Activated CD4-positive, alpha-beta T cell treated with anti-CD3 and anti-CD28 coated beads for 24 hours (primary cell): Measurements from ENCODE around the gene FAM236D.
"Not testable (repeated sequence)": the region's sequence is repeated elsewhere in the genome, so short reads cannot be mapped to it uniquely, and the experiment has no call there.

Source experiments
- DNase-seq, 2 donors: peaks; one replicate each; pipeline ENCODE4 v3.0.0-alpha.2; 2020; ENCODE audit warnings: low read depth in 2 of 2

FAM236D gene

GRCh38 chrX:72808110-72808509, at the start of gene FAM236D:
Gene FAM236D, minus strand, starts transcription at chrX:72808210. Its CDS starts 100 bp downstream, at chrX:72808110.
- DNase-seq, result not testable (repeated sequence)

- DNase-seq, result not testable (repeated sequence)
Measured at GRCh38 chrX:72837532-72837931, 29.5 kb upstream of the FAM236D start.

GRCh38 chrX:72830701-72831100, 22.7 kb upstream of the FAM236D start:
- DNase-seq, result not testable (repeated sequence)

- not testable (repeated sequence) for DNase-seq
Measured at GRCh38 chrX:72790390-72790789, 17.6 kb downstream of the FAM236D start.

GRCh38 chrX:72788142-72788541, 19.9 kb downstream of the FAM236D start:
- not testable (repeated sequence) for DNase-seq

GRCh38 chrX:72783964-72784363, 24.0 kb downstream of the FAM236D start:
- DNase-seq, result not testable (repeated sequence)

GRCh38 chrX:72783365-72783936, 24.6 kb downstream of the FAM236D start:
- not testable (repeated sequence) for DNase-seq

- DNase-seq, result not testable (repeated sequence)
Measured at GRCh38 chrX:72782560-72782959, 25.4 kb downstream of the FAM236D start, which contains the start of gene FAM236B. Gene FAM236B, minus strand, starts transcription at chrX:72782660. Its CDS starts 100 bp downstream, at chrX:72782560.

GRCh38 chrX:72778146-72778545, 29.9 kb downstream of the FAM236D start:
- not testable (repeated sequence) for DNase-seq

GRCh38 chrX:72777467-72777790, 30.6 kb downstream of the FAM236D start:
- DNase-seq, result not testable (repeated sequence)

- DNase-seq, result not testable (repeated sequence)
Measured at GRCh38 chrX:72776653-72777466, 31.1 kb downstream of the FAM236D start, which contains the start of gene DMRTC1B. Gene DMRTC1B, plus strand, starts transcription at chrX:72776890. Its CDS starts 68,246 bp downstream, at chrX:72845136.

GRCh38 chrX:72760454-72760853, 47.6 kb downstream of the FAM236D start:
- not testable (repeated sequence) for DNase-seq
